Left lung (tissue), 10 donors: Measurements from ENCODE around the gene CHKB. TPM values are rescaled to one million over a fixed set of nuclear protein-coding genes. Genes with fewer than 3 reads are reported as not detected.

Experiments used
- ATAC-seq: fragments of 200-7000 bp; cut with Tn5 transposase; one replicate; pipeline ENCODE4 v1.9.1; 2020; ENCODE audit warnings: moderate library complexity
- DNase-seq, 4 donors: peaks; one replicate each; pipeline ENCODE4 v3.0.0-alpha.2; 2013 to 2020
- H3K27ac ChIP-seq, 2 donors: fragments of 200-600 bp; sonication (generic) in 1 of 2; one replicate each; pipeline versions ENCODE4 v1.5.0 to v1.8.0; 2020 to 2021
- H3K27me3 ChIP-seq, 2 donors: fragments of 200-600 bp; sonication (generic) in 1 of 2; one replicate each; pipeline versions ENCODE4 v1.5.0 to v1.8.0; 2020 to 2021
- H3K36me3 ChIP-seq, 2 donors: fragments of 200-600 bp; sonication (generic) in 1 of 2; one replicate each; pipeline versions ENCODE4 v1.5.0 to v1.8.0; 2020 to 2021
- H3K4me1 ChIP-seq, 2 donors: fragments of 200-600 bp; one replicate each; pipeline ENCODE4 v1.8.0; 2021
- H3K4me3 ChIP-seq, 2 donors: fragments of 200-600 bp; sonication (generic) in 1 of 2; one replicate each; pipeline versions ENCODE4 v1.5.0 to v1.8.0; 2020 to 2021; ENCODE audit warnings: mild to moderate bottlenecking in 1 of 2
- H3K9me3 ChIP-seq, 2 donors: fragments of 200-600 bp; sonication (generic) in 1 of 2; one replicate each; pipeline versions ENCODE4 v1.5.0 to v1.8.0; 2020 to 2021
- intact Hi-C, 2 donors: fragments of 100-400 bp; cut with DNase I; formaldehyde crosslinking; loops; one replicate each; pipeline versions ENCODE4 v1.11.2 to v1.14.2; 2022
- polyA plus RNA-seq, 6 donors: library from polyadenylated mRNA; unstranded; fragments of 120-200 nt; gene quantifications; one replicate each; pipeline ENCODE4 v1.2.1, GENCODE V29; 2013; ENCODE audit not compliant: insufficient read length in 6 of 6
- total RNA-seq, 2 donors: library from RNA; stranded (reverse); fragmentation: NEBNext Ultra II Directional; extraction: Animal tissue kit (Norgen Biotek cat#: 25700); gene quantifications; one replicate each; pipeline ENCODE4 v1.2.1, GENCODE V29; 2021
- TF ChIP-seq, protein P1 (sequence below), 2 donors: fragments of 200-600 bp; sonication (generic) in 1 of 2; IDR thresholded peaks; one replicate each; pipeline versions ENCODE4 v1.5.0 to v1.8.0; 2021; ENCODE audit warnings: antibody characterized with exemption in 2 of 2
- donor health status: DM: no; HTN: yes; CAD: no.
- donor health status: DM: no; HTN: no; CAD: no.

CHKB gene
- total and polyA plus RNA-seq, 8 donors: 67.4 to 94.0 (median 83.8) TPM

DNA sequence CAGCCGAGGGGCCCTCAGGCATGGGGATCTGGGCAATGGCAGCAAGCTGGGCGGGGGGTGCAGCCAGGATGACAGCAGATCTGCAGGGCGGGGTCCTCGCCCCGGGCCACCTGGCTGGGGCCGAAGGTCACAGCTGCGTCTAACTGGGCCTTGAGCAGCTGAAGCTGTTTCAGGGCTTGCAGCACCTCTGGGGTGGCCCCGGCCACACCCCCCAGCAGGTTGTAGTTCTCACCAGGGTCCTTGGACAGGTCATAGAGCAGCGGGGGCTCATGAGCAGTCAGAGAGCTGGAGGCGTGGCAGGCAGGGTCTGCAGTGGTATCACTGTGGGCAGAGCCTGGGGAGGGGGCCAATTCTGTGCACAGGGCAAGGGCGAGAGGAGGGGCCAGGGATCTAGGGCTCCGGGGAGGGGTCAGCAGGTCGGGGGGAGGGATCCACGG lies 42.5 kb upstream of the CHKB start:
- Histone ChIP-seq H3K9me3 (no peaks in the 10 kb centered on the region), H3K4me3 (no peak overlapping the region), H3K27ac (no peak overlapping the region), H3K36me3 (peaks cover 0 to 18% of the 10 kb centered on the region in 2 donors), H3K4me1 (peaks cover 10 to 56% of the 10 kb centered on the region in 2 donors), H3K27me3 (no peaks in the 10 kb centered on the region)
- intact Hi-C loops: no loop called here
- DNase-seq (peak in 1 of 4 donors; percentile 65), ATAC-seq (no peak)
- TF ChIP-seq, protein P1, sequence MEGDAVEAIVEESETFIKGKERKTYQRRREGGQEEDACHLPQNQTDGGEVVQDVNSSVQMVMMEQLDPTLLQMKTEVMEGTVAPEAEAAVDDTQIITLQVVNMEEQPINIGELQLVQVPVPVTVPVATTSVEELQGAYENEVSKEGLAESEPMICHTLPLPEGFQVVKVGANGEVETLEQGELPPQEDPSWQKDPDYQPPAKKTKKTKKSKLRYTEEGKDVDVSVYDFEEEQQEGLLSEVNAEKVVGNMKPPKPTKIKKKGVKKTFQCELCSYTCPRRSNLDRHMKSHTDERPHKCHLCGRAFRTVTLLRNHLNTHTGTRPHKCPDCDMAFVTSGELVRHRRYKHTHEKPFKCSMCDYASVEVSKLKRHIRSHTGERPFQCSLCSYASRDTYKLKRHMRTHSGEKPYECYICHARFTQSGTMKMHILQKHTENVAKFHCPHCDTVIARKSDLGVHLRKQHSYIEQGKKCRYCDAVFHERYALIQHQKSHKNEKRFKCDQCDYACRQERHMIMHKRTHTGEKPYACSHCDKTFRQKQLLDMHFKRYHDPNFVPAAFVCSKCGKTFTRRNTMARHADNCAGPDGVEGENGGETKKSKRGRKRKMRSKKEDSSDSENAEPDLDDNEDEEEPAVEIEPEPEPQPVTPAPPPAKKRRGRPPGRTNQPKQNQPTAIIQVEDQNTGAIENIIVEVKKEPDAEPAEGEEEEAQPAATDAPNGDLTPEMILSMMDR (IDR thresholded peaks at IDR 0.05): no peak

DNA sequence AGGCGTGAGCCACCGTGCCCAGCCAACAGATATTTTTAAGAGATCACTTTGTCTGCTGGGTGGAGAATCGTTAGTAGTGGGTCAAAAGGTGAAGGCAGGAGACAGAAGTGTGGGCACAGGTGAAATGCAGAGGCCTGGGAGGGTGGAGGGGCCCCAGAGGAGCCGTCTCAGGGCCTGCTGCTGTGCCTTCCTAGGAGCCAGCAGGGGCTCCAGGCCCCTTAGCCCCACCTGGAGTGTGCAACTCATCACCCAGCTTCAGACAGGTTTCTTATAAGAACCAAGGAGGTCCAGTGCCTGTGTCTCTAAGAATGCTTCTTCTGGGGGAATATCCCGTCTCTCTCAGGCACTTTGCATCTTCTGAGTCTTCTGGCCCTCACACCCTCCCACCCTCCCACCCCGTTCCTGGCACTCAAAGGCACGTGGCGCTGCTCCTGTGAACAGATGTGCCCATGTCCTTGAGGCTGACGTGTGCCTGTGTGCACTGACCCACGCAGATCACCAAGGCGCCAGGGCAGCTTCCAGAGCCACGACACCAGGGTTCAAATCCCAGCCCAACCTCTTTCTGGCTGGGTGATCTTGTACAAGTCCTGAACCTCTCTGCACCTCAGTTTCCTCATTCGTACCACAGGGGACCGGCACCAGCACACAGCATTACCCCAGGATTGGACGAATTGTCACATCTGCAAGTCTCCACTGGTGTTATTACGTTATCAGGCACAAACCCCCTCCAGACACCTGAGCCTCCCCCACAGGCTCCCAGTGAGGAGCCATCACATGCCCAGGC lies 41.9 kb upstream of the CHKB start:
- peaks cover 10 to 62% of the 10 kb centered on the region in 2 donors for H3K4me1 ChIP-seq
- DNase-seq: peak in 1 of 4 donors; percentile 37
- no peak overlapping the region for H3K4me3 ChIP-seq
- ATAC-seq: no peak
- TF ChIP-seq, protein P1 (IDR thresholded peaks at IDR 0.05): no peak
- H3K36me3 ChIP-seq: peaks cover 0 to 18% of the 10 kb centered on the region in 2 donors
- no peak overlapping the region for H3K27ac ChIP-seq
- intact Hi-C loops: no loop called here
- no peaks in the 10 kb centered on the region for H3K27me3 ChIP-seq
- H3K9me3 ChIP-seq: no peaks in the 10 kb centered on the region

DNA sequence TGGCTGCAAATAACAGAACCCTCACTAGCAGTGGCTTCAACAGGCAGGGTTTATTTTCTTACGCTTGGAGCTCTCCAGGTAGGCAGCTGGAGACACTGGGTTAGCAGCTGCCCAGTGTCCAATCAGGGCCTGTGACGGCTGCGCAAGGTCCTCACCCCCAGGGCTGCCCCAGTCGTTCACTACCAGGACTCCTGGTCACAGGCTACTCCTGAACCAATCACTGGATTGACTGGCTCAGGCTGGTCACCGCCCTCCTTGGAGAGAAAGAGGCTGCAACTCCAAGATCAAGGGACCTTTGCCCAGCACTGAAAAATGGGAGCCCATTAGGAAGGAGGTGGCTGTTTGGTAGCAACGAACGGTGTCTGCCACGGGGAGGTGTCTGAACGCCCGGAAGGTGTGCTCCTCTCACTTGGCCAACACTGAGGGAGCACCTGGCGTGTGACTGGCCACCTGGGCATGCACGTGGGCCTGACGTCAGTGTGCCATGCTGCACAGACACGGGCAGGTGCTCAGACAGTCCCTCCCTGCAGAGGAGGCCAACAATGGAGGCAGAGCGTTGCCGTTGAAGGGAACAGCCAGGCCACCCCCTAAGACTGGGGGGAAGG lies 40.2 kb upstream of the CHKB start:
- peaks cover 0 to 18% of the 10 kb centered on the region in 2 donors for H3K36me3 ChIP-seq
- ATAC-seq (peak; percentile 13), DNase-seq (peak in 1 of 4 donors; percentile 79)
- no peak overlapping the region for H3K4me3 ChIP-seq
- peak overlapping the region in 1 of 2 donors; percentile 43 for H3K27ac ChIP-seq
- intact Hi-C loops: no loop called here
- TF ChIP-seq, protein P1 (IDR thresholded peaks at IDR 0.05): peak in 1 of 2 donors; percentile 1
- peaks cover 10 to 56% of the 10 kb centered on the region in 2 donors for H3K4me1 ChIP-seq
- H3K9me3 ChIP-seq: no peaks in the 10 kb centered on the region
- H3K27me3 ChIP-seq: no peaks in the 10 kb centered on the region

DNA sequence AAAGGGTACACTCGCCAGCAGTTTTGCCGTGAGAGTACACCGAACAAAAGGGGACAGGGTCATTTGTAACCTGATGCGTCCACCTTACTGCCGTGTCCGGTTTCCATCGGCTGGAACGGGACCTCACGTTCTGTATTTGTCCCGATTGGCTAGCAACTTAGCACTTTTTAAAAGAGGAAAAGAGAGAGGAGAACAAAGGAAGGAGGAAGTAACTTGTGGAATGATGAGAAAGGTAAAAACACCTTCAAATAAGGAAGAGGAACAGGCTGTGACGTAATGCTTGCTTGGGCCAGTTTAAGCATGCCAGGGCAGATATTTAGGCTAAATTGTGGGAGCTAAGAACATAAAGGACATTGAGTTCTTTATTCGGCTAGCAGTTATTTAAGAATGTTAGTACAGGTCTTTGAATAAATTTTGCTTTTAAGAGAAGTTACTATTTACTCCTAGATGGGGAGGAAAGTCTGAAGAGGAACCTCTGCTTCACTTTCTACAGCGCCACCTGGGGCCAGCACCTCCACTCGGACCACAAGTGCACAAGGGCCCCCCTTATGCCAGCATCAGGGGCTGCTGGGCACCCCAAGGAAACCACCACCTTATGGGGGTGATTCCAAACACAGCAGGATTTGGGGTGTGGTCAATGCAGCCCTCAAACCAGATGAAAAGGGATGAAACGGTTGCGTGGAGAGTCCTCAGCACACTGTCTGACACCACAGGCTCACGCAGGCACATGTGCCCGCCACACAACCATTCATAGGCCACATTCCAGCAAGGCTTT lies 39.5 kb upstream of the CHKB start:
- H3K36me3 ChIP-seq: peaks cover 0 to 18% of the 10 kb centered on the region in 2 donors
- H3K4me3 ChIP-seq: no peak overlapping the region
- no peaks in the 10 kb centered on the region for H3K9me3 ChIP-seq
- TF ChIP-seq, protein P1 (IDR thresholded peaks at IDR 0.05): peak in 1 of 2 donors; percentile 18
- peak overlapping the region; percentile 33 to 43 for H3K27ac ChIP-seq
- H3K27me3 ChIP-seq: no peaks in the 10 kb centered on the region
- DNase-seq (peak in 1 of 4 donors; percentile 66), ATAC-seq (peak; percentile 13)
- intact Hi-C loops: no loop called here
- H3K4me1 ChIP-seq: peaks cover 10 to 51% of the 10 kb centered on the region in 2 donors
